Ammon's horn (tissue), 1 donor: ENCODE results near the gene VPS8.

Experiments
- DNase-seq: peaks from one replicate; pipeline ENCODE4 v3.0.0-alpha.2; 2016; ENCODE audit warnings: low spot score

The VPS8 gene

DNA sequence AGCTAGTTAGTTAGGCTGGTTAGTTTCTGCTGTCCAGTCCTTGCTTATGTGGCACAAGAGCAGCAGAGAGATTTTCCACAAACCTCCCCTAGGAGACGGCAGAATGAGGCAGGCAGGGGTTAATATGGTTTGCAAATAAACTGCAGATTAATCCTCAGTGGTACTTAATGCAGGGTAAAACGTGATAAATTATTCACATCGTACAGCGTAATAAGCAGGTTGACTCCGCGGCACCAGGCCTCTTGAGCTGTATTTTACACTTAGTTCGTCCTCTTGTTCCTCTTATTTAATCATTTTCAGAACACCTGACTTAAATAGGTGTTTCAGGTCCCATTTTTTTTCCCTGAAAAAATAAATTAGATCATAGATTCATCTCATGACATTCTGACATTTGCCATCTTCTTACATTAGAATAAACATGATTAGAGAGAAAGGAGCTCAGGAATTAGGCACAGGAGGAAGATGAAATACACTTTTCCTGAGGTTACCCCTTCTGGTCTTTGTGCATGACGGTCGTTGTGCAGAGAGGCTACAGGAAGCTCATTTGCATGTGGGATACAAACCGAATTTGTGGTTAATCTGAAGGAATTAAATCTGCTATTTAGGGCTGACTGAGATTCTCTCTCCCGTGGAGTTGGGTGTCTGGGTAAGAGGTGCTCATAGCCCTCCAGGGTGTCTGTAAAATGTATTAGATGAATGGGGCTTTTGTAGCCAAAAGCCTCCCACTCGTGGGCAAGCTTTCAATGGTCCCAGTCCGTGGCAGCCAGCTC, 27.1 kb upstream of the VPS8 start:
- no peak for DNase-seq

DNA sequence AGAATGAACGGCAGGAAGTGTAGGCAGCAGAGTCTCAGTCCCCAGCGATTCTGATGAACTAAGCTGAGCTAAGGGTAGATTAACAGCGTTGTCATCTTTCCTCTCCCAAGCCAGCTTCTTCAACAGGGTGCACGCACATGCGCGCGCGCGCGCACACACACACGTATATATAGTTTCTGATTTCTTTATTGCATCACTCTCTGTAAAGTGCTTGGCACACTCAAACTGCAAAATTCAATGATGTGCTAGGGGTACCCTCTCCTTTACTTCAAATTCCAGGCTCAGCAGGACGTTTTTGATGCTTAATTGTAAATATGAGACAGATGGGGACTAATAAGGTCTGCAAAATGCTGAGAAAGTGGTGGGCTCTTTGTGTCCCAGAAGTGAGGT, 26.1 kb upstream of the VPS8 start:
- DNase-seq = no peak

DNA sequence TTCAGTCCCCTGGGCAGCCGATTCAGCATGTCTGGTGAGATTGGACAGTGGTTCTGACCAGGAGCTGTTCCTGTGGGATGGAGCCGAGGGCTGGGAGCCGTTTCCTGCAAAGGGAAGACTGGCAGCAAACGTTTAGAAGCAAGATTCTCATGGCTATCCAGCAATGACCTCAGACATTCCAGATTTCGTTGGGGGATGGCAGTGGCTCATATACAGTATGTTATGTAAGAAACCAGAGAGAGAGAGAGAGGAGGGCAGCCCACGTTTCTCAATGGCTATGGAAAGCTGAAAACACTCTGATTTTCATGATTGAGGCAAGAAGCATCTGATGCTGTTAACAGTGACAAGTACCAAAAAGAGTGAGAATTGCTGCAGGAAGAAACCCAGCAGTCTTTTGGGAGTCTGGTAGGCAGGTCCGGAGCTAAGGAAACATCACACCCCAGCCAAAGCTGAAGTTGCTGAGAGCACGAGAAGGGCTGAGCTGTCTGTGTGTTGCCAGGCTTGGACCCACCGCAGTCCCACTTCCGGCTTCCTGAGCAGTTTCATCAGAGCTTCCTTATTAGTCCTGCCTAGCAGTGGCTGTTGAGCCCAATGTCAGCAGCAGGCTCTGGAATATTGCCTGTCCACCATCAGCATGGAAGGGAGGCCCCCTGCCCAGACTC, 25.6 kb upstream of the VPS8 start:
- DNase-seq = peak; percentile 75

DNA sequence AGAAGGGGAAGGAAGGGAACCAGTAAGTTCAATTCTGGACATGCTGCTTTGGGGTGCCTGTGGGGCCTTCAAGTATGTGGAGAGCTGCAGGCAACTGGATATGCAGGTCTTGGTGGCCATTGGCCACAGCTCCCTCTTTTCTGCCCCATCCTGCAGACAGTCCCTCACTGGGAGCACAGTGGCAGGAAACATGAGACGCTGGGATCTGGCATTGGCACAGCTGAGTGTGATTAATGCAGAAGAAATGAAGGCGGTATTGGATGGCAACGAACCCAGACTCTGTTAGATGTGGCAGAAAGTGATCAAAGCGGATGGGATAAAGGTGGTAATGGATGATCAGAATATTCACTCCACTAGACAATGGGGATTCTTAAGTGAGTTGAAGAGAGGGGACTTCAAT, 23.2 kb upstream of the VPS8 start:
- DNase-seq = peak; percentile 32

DNA sequence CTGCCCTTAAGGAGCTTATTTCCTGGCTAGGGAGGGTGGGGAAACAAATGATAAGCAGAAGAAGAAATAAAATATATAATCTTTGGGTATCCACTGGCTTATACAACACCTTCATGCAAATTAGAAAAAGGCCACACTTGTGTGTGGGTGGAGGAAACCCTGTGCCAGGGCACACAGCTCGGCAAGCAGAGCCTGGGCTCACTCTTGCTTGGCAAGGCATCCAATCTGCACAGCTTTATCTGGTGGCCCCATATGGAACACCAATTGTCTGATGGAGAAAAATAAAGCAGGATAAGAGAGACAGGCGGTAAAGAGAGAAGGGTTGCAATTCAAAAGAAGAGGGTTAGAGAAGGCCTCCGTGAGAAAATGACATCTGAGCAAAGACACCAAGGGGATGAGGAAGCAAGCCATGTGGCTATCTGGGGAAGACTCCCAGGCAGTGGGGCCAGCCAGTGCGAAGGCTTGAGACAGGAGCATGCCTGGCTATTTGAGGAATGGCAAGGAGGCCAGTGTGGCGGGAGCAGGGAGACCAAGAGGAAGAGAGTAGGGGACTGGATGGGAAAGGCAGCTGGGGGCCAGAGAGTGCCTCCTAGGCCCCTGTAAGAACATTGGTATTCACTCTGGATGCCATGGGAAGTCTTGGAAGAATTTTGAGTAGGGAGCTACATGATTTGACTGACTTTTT, 22.5 kb upstream of the VPS8 start:
- peak; percentile 58 for DNase-seq

DNA sequence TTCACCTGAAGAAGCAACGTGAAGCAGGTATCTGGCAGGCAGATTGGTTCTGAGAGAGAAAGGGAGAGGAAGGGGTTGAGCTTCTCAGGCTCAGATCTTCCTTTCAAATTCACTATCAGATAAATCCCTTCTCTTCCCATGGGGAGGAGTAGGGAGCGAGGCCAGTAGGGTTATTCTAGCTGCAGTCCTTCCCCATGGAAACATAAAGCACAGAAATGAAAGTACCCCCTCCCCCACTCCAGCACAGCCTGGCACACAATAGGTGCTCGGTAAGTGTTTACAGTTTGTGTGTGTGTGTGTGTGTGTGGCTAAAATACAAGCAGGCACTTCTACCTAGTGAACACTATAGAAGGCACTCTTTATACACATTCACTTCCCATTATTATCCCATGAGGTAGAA, 20.8 kb upstream of the VPS8 start:
- no peak for DNase-seq

DNA sequence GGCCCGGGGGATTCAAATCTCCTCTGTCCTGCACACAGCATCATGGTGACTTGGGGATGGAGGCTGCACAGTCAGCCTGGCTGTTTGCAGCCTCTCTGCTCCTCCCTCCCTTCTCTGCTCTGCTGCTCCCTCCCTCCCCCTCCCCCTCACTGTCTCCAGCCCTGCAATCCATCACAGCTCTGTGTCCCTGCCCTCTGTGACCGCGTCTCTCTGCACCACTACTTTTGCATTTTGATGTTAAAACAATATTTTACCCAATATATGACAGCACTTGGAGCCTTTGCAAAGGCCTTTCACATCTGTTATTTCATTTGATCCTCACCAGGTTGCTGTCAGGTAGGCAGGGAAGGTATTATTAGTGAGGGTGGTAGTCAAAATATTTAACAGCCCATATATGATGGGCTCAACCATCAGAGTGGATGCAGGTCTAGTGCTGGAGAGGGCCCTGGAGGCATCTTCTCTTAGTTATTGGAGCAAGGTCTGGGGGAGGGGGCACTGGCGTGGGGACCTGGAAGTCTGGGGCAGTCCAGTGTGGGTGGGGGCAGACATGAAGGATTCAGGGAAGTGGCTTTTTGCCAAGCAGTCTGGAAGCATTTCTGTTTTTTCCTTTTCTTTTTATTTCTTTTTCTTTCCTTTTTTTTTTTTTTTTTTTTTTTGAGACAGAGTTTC, 16.3 kb upstream of the VPS8 start:
- no peak for DNase-seq

DNA sequence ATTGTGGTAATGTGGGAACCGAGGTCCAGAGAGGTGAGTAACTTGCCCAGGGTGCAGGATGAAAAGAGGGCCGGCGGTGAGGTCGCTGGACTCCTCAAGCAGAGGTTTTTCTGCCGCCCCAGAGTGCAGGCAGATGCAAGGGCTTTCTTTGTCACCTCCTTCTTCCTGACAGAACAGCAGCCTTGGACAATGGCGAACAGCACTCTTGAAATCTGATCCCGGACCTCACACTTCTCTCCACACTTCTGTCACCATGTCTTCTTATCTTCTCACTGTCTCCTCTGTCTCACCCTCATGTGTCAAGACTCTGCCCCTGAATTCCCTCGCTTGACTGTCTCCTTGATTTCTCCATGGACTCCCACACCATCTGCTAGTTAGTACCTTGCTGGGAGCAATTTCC, 15.4 kb upstream of the VPS8 start:
- no peak for DNase-seq

DNA sequence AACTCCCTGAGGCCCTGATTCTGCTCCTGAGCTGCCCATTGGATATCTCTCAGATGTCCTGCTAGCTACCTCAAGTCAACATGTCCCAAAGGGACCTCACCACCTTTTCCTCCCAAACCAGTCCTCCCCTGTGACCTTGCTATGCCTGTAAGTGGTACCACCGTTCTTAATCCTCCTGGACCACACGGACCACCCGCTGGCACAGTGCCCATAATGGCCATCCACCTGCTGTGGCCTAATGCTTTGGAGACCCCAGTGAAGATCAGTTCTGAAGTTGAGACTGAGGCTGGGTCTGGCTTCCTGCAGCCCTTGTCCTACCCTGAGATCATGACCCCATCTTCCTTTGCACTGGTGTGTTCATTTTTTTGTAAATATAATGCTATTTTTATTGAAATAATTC, 15.0 kb upstream of the VPS8 start:
- no peak for DNase-seq

DNA sequence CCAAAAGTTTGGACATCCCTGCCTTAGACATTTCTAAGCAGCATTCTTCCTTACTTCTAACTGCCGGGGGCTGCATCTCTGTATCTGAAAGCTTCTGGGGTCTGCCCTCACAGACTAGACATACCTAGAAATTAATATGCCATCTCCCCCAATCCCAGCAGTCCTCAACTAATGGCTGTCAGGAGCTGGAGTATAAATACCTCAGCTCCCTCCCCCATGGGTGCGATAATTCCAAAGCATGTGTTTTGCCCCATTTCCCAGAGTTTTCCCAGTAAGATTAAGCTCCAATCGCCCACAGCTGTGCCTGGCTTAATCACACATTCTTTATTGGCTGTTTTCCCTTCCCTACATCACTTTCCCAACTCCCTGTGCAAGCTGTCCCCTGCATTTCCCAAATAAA, 13.8 kb upstream of the VPS8 start:
- no peak for DNase-seq

DNA sequence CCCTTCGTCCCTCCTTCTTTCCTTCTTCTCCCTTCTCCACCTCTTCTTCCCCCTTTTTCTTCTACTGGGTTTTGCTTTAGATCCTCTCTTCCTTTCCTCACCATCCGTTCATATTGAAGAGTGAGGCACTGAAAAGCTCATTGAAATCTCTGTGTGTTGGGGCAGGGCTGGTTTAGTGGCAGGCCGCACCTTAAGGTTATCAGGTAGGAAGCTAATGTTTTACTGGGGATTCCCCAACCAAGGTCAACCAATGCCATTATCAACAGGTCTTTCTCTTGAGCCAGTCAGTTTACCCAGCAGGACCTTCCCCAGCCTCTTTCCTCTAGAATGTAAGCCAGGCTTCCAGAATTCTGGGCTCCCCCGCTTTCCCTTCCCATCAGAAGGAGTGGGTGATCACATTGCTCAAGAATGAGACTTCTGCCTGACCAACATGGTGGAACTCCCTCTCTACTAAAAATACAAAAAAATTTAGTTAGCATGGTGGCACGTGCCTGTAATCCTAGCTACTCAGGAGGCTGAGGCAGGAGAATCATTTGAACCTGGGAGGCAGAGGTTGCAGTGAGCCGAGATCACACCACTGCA, 11.5 kb upstream of the VPS8 start:
- no peak for DNase-seq

DNA sequence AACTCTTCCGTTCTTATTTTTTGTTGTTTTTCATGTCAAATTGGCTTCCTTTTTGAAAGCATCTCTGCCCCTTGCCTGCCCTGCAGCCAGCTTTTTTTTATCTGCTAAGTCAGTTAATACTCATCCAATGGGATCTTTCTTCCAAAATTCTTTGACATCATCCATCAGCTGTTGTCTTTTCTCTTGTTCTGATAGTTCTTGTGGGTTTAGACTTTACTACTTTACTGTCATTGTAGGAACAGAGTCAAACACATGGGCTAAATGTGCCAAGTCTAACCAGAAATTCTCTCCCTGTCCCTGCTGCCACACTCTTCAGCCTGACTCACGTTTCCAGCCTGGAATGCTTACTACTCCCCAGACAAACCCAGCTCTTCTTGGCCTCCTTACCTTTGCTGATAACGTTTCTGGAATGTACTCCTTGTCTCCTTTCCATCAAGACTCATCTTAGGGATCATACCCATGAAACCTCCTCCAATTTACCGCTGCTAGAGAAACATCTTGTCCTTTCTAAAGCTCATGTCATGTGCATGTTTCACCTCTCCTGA, 10.7 kb upstream of the VPS8 start:
- DNase-seq = no peak

DNA sequence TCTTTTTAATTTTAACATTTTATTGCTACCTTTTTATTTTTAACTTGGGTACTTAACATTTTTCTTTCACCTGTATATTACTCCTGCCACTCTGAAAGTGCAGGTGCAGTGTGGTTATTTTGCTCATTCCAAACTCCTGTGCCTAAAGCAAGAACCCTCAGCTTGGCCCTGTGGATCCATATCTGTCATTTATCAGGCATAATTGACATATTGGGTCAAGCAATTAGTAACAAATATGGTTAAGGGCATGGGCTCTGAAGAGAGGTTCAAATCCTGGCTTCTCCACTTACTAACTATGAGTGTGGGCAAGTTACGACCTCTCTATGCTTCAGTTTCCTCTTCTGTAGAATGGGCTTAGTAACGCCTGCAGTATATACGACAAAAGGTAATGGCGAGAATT, 9.8 kb upstream of the VPS8 start:
- DNase-seq = no peak

DNA sequence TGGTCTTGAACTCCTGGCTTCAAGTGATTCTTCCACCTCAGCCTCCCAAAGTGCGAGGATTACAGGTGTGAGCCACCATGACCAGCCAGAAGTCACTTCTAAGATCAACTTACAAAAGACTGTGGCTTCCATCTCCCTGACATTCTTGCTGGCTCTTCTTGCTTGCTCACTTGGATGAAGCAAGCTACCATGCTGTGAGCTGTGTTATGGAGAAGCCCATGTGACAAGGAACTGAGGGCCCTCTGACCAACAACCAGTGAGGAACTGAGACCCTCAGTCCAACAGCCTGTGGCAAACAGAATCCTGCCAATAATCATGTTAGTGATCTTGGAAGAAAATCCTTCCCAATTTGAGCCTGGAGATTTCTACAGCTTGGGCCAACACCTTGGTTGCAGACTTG, 7.2 kb upstream of the VPS8 start:
- DNase-seq = no peak

DNA sequence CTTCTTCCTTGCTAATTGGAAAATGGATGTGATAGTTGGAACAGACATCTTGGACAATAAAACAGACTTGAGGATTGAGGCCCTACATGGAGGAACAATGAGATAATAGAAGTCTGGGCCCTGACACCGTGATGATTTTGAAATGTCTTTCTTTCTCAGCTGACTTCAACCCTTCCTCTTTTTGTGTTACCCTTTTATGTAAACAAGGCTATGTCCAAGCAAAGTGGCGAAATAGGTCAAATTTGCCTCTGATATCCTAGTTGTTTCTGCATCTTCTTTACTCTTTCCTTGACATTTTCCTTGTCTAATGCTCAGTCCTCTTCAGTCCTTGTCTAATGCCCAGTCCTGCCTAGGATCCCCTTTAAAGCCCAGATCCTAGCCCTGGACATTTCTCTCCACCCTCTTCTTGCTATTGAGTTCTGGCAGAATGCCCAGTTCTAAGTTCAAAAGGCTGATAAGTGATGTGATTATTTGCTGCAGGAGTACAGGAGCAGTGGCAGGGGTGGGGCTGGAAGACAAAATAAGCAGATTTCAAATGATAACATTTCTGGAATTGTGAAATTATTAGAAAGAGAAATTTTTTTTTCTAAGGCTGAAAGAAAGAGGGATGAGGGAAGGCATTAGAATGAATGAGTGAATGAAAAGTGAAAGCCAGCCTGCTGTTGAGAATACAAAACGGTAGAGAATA, 6.5 kb upstream of the VPS8 start:
- DNase-seq = peak; percentile 31

DNA sequence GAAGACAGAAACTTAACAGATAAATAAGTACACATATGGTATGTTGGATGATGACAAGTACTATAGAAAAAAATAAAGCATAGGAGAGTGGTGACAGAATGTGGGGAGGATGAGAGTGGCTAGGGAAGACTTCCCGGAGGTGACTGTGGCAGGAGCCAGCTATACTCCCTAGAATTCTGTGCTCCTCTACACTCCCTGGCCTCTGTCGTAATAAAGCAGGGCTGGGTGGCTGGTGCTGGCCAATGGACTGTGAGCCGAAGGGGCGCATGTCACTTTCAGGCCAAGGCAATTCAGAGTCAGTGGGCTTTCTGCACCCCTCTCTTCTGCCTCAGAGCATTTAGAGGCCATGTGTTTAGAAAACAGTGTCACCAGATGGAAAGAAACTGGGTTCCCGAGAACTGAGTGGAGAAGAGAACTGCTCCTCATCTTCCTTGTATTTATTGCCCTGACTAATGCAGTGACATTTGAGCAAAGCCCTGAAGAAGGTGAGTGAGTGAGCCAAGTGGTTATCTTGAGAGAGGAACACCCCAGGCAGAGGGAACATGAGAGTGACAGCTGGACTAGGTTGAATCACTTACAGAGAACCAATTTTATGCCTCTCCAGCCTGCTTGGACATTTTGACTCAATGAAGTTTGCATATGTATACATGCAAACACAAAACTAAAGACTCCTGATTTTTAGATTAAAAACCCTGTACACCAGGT, 5.2 kb upstream of the VPS8 start:
- no peak for DNase-seq

DNA sequence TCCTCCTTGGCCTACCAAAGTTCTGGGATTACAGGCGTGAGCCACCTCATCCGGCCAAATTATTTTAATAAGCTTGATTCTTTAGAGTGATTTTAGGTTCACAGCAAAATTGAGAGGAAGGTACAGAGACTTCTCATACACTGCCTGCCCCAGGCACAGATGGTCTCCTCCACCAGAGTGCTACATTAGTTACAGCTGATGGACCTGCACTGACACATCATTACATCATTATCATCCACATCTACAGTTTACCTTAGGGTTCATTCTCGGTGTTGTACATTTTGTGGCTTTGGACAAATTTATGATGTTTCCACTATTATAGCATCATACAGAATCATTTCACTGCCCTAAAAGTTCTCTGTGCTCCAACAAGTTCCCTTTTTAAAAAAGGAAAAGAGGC, 4.4 kb upstream of the VPS8 start:
- no peak for DNase-seq

DNA sequence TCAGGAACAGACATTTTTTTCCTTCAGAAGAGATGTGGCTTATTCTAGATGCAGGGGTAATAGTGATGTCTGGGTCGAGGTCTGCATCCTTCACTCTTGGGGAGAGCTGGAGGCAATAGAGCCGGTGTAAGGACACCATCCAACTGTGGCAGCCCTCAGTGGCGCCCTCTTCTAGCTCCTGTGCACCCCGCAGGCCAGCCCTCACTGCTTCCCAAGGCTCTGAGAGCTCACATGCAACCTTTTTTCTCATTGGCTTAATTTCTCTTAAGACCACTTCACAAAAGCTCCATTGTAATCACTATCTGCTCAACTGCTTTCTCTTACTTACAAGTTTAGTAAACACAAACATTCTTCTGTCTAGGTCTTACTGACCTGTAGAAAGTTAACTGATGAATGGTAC, 3.9 kb upstream of the VPS8 start:
- DNase-seq = no peak

DNA sequence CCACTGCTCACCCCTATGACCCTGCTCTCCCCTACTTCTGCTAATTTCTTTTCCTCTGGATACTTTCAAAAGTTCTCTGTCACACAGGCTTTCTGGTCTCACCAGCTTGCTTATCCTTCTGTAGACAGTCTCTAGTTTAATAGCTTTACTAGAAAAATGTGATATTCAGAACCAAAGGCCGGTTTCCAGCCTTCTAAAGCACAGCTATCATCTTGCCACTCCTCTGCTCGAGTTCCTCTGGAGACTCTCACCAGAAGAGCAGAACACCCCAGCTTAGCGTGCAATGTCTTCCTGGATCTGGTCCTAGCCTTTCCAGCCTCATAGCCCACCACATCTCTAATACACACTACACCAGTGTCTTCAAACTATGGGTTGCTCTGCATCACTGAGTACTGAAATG, 1.8 kb upstream of the VPS8 start:
- DNase-seq = no peak

DNA sequence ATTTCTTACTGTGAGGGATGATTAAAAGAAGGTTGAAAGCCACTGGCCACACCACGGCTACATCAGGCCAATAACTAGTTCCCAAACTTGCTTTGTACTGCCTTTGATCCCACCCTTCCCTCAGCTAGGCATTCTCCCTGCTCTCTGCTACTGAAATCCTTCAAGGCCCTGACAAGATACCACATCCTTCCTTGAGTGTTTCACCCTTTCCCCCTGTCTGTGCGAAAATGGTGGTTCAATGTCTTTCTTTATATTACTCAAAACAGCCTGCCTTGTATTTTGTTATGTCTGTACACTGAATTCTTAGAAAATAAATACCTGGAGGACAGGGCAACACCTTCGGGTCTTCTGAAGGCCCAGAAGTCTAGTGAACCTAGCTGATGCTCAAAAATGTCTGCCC, 932 bp upstream of the VPS8 start:
- no peak for DNase-seq

DNA sequence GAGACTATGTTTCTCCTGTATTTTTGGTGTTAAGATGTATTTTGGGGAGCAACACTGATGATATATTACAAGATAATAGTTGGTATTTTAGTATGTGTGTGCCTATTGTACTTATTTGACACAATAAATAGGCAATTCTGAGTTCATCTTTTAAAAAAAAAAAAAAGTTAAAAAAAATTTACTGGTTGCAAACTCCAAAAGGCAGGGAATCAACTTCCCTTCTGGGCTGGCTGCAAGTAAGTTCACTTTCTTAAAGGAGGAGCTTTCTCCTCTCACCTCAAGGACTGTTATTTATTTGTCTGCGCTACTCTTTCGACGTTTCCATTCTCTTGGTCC, 335 bp upstream of the VPS8 start:
- no peak for DNase-seq
